HL-60 (cell line): ENCODE results near the gene PROZ.

Experiments
- DNase-seq, 2 experiments: peaks; one replicate each; pipeline ENCODE4 v3.0.0-alpha.2; 2010 to 2020; ENCODE audit warnings: low read depth in 1 of 2, low spot score in 1 of 2
- H3K27ac ChIP-seq: fragments of 250-450 bp; sonication (Bioruptor Pico); replicated peaks from 2 replicates; pipeline ENCODE4 v1.5.1; 2020; ENCODE audit warnings: mild to moderate bottlenecking, moderate library complexity
- H3K27me3 ChIP-seq: fragments of 250-450 bp; sonication (Bioruptor Pico); 2 replicates; pipeline ENCODE4 v1.5.1; 2021; ENCODE audit warnings: mild to moderate bottlenecking, moderate library complexity; ENCODE audit not compliant: insufficient read depth, poor library complexity, severe bottlenecking
- H3K4me3 ChIP-seq: replicated peaks from 2 replicates; pipeline ENCODE4 v1.5.1; 2011; ENCODE audit warnings: mild to moderate bottlenecking, control low read depth, low read length; ENCODE audit not compliant: insufficient read depth
- GABPA ChIP-seq: IDR thresholded peaks from 2 replicates; pipeline ENCODE4 v1.6.1; 2012; ENCODE audit warnings: low read depth
- POLR2AphosphoS5 ChIP-seq: IDR thresholded peaks from 2 replicates; pipeline ENCODE4 v1.6.1; 2012; ENCODE audit warnings: low read depth
- SPI1 ChIP-seq: IDR thresholded peaks from 2 replicates; pipeline ENCODE4 v1.6.1; 2012; ENCODE audit warnings: low read depth, mild to moderate bottlenecking, borderline replicate concordance
- TF ChIP-seq, protein P1 (sequence below): IDR thresholded peaks from 2 replicates; pipeline ENCODE4 v1.6.1; 2012; ENCODE audit warnings: low read depth; ENCODE audit not compliant: insufficient replicate concordance
- TF ChIP-seq, protein P2 (sequence below): IDR thresholded peaks from one replicate; pipeline ENCODE4 v1.5.1; 2011; ENCODE audit warnings: low read length, control low read depth, inconsistent platforms; ENCODE audit not compliant: insufficient read depth

The PROZ gene

DNA sequence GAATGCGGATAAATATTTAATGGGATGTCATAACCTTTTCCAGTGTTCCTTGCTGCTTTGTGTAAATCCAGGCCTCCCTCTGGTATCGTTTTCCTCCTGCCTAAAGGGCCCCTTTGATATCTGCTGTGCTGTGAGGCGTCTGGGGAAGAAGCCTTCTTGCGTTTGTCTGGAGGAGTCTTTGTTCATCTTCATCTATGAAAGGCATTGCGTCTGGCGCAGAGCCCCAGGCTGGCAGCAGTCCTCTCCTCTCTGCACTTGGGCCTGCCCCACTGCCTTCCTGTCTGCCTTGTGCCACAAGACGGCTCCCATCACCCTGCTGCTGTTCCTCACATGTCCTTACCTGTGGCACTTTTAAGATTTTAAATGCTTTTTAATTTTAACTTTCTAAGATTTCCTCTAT, 9.8 kb downstream of the PROZ start:
- Histone ChIP-seq H3K27ac (no peak overlapping the region), H3K4me3 (no peak overlapping the region), H3K27me3 (peaks cover 8% of the 10 kb centered on the region)
- DNase-seq, result no peak
- TF ChIP-seq SPI1 (no peak), GABPA (no peak), POLR2AphosphoS5 (no peak)
- TF ChIP-seq, protein P1, sequence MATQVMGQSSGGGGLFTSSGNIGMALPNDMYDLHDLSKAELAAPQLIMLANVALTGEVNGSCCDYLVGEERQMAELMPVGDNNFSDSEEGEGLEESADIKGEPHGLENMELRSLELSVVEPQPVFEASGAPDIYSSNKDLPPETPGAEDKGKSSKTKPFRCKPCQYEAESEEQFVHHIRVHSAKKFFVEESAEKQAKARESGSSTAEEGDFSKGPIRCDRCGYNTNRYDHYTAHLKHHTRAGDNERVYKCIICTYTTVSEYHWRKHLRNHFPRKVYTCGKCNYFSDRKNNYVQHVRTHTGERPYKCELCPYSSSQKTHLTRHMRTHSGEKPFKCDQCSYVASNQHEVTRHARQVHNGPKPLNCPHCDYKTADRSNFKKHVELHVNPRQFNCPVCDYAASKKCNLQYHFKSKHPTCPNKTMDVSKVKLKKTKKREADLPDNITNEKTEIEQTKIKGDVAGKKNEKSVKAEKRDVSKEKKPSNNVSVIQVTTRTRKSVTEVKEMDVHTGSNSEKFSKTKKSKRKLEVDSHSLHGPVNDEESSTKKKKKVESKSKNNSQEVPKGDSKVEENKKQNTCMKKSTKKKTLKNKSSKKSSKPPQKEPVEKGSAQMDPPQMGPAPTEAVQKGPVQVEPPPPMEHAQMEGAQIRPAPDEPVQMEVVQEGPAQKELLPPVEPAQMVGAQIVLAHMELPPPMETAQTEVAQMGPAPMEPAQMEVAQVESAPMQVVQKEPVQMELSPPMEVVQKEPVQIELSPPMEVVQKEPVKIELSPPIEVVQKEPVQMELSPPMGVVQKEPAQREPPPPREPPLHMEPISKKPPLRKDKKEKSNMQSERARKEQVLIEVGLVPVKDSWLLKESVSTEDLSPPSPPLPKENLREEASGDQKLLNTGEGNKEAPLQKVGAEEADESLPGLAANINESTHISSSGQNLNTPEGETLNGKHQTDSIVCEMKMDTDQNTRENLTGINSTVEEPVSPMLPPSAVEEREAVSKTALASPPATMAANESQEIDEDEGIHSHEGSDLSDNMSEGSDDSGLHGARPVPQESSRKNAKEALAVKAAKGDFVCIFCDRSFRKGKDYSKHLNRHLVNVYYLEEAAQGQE, result no peak
- TF ChIP-seq, protein P2, sequence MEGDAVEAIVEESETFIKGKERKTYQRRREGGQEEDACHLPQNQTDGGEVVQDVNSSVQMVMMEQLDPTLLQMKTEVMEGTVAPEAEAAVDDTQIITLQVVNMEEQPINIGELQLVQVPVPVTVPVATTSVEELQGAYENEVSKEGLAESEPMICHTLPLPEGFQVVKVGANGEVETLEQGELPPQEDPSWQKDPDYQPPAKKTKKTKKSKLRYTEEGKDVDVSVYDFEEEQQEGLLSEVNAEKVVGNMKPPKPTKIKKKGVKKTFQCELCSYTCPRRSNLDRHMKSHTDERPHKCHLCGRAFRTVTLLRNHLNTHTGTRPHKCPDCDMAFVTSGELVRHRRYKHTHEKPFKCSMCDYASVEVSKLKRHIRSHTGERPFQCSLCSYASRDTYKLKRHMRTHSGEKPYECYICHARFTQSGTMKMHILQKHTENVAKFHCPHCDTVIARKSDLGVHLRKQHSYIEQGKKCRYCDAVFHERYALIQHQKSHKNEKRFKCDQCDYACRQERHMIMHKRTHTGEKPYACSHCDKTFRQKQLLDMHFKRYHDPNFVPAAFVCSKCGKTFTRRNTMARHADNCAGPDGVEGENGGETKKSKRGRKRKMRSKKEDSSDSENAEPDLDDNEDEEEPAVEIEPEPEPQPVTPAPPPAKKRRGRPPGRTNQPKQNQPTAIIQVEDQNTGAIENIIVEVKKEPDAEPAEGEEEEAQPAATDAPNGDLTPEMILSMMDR, result no peak

DNA sequence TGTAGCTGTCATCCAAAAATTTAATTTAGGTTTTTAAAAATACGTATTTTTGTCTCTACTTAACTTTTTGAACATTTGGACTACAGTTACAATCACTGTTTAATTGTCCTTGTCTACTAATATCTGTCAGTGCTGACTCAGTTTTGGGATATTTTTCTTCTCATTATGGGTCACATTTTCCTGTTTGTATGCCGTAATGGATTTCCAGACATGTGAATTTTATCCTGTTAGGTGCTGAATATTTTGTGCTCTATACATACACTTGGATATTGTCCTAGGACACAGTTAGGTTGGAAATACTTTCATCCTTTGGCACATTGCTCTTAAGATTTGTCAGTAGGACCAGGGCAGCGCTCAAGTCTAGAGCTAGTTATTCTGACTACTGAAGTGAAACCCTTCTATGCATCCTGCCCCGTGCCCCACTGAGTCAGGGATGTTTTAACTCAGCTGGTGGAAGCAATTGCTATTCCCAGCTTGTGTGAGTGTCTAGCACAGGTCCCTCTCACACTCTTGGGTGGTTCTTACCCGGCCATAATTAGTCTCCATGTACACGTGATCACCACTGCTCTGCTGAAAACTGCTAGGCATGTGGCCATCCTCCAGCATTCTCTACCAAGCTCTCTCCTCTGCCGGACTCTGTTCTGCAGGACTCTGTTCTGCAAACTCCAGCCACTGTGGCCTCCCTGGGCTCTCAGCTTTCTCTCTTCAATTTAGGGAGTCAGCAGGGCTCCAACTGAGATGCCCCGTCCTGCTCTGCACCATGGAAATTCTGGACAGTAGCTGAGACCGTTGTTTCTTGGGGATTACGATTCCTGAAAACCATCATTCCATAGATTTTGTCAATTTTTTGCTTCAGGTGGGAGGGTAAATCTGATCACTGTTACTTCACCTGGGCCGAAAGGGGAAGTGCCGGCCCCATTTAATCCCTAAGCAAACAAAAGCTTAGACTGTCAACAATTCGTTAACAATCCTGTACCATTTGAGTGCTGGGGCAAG, 11.1 kb downstream of the PROZ start:
- H3K27ac ChIP-seq, result no peak overlapping the region
- TF ChIP-seq POLR2AphosphoS5, result no peak
- TF ChIP-seq, protein P2, result no peak
- TF ChIP-seq SPI1, result peak; percentile 38; the same call in 1 of the 2 replicates
- TF ChIP-seq, protein P1, result no peak
- no peak for TF ChIP-seq GABPA
- DNase-seq, result no peak
- H3K27me3 ChIP-seq, result peaks cover 3% of the 10 kb centered on the region
- H3K4me3 ChIP-seq, result no peak overlapping the region

DNA sequence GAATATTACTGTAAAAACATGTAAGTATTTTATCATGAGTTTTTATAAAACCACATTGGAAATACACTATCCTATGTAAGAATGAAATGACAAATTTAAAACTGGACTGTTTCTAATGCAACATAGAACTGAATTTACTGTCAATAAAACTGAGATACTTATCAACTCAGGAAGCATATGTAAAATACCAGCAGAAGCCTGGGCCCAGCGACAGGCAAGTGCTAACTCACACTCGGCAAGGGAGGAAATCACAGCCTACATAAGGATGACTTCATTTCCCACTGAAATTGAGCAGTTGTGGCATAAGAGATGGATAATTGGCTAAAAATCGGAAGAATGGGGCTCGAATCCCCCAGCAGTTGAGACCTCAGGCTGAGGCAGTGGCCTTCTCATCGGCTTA, 12.1 kb downstream of the PROZ start:
- no peak for DNase-seq
- H3K27ac ChIP-seq, result no peak overlapping the region
- H3K4me3 ChIP-seq, result no peak overlapping the region
- TF ChIP-seq, protein P1, result no peak
- no peak for TF ChIP-seq SPI1
- no peak for TF ChIP-seq POLR2AphosphoS5
- TF ChIP-seq, protein P2, result no peak
- no peak for TF ChIP-seq GABPA
- no peaks in the 10 kb centered on the region for H3K27me3 ChIP-seq
